Breast epithelium (tissue), 3 donors: ENCODE measurements around the gene MAZ.

Source experiments
- CTCF ChIP-seq, 3 donors: fragments of 450-650 bp; IDR thresholded peaks; one replicate each; pipeline ENCODE4 v1.5.1; 2016 to 2017; ENCODE audit warnings: antibody characterized with exemption in 3 of 3, mild to moderate bottlenecking in 3 of 3, moderate library complexity in 3 of 3
- POLR2A ChIP-seq: fragments of 450-650 bp; IDR thresholded peaks from one replicate; pipeline ENCODE4 v1.6.1; 2016; ENCODE audit warnings: antibody characterized with exemption, mild to moderate bottlenecking, moderate library complexity
- POLR2AphosphoS5 ChIP-seq, 3 donors: sonication (generic); formaldehyde crosslinking; IDR thresholded peaks; one replicate each; pipeline ENCODE4 v1.6.1; 2017; ENCODE audit warnings: antibody characterized with exemption in 3 of 3

DNA sequence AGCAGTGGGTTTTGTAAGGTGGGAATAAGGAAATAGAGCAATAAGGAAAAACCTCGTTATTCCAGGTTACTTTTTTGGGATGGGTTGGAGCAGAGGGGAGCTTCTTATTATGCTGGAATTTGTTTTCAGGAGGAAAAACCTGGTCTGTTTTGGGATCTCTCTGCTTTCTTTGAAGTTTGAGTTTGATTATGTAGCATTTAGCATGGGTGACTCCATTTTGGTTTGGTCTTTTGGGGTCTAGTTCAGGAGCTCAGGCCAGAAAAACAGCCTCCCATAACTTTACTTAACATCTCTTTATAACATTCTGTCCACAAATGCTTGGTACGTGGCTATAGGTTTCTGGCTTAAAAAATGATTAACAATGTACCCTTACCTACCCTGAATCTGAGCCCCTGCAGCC lies 36.8 kb upstream of the MAZ start:
- TF ChIP-seq POLR2A (no peak), CTCF (IDR thresholded peaks at IDR 0.05) (no peak), POLR2AphosphoS5 (IDR thresholded peaks at IDR 0.05) (no peak)
